Gastroesophageal sphincter (tissue), 4 donors: ENCODE measurements around the gene HDAC4. TPM values are rescaled to one million over a fixed set of nuclear protein-coding genes. Genes with fewer than 3 reads are reported as not detected.

Experiments used
- ATAC-seq: fragments of 150-250 bp; one replicate; pipeline ENCODE4 v1.9.1; 2016; ENCODE audit warnings: mild to moderate bottlenecking, moderate library complexity
- H3K27ac ChIP-seq, 4 donors: fragments of 200-600 bp; sonication (generic) in 3 of 4; 1 replicate in 3 of 4; 2 replicates in 1 of 4; pipeline ENCODE4 v1.5.1; 2016 to 2019
- H3K27me3 ChIP-seq: fragments of 200-600 bp; sonication (generic); one replicate; pipeline ENCODE4 v1.5.1; 2019
- H3K36me3 ChIP-seq, 2 donors: fragments of 200-600 bp; sonication (generic); one replicate each; pipeline ENCODE4 v1.5.1; 2019; ENCODE audit warnings: control low read depth in 1 of 2
- H3K4me1 ChIP-seq, 3 donors: fragments of 200-600 bp; sonication (generic); 1 replicate in 2 of 3; 2 replicates in 1 of 3; pipeline ENCODE4 v1.5.1; 2016 to 2019; ENCODE audit warnings: control low read depth in 2 of 3
- H3K4me3 ChIP-seq, 2 donors: fragments of 200-600 bp; sonication (generic); one replicate each; pipeline ENCODE4 v1.5.1; 2019; ENCODE audit warnings: mild to moderate bottlenecking in 1 of 2, moderate library complexity in 1 of 2
- H3K9me3 ChIP-seq, 3 donors: fragments of 200-600 bp; sonication (generic); one replicate each; pipeline ENCODE4 v1.5.1; 2017 to 2019; ENCODE audit warnings: control low read depth in 2 of 3
- EP300 ChIP-seq: sonication (generic); formaldehyde crosslinking; IDR thresholded peaks from one replicate; pipeline ENCODE4 v1.6.1; 2017; ENCODE audit warnings: antibody characterized with exemption, mild to moderate bottlenecking
- POLR2A ChIP-seq, 2 donors: fragments of 450-650 bp; IDR thresholded peaks; one replicate each; pipeline ENCODE4 v1.6.1; 2017; ENCODE audit warnings: antibody characterized with exemption in 2 of 2, mild to moderate bottlenecking in 2 of 2, moderate library complexity in 1 of 2
- POLR2AphosphoS5 ChIP-seq: sonication (generic); formaldehyde crosslinking; IDR thresholded peaks from one replicate; pipeline ENCODE4 v1.6.1; 2017; ENCODE audit warnings: antibody characterized with exemption
- WGBS, 2 donors: methylation state at CpG; one replicate each; pipeline ENCODE4 v1.1.5; 2018; ENCODE audit warnings: low coverage in 1 of 2; 5-methylcytosine and 5-hydroxymethylcytosine counted together
- total RNA-seq, 4 donors: library from RNA; depleted of rRNA; stranded (reverse); fragments of >200 nt; gene quantifications; one replicate each; pipeline ENCODE4 v1.1.0, GENCODE V29; 2016
- TF ChIP-seq, protein P1 (sequence below), 4 experiments: fragments of 200-600 bp in 2 of 4; fragments of 450-650 bp in 2 of 4; sonication (generic) in 1 of 4; IDR thresholded peaks; one replicate each; pipeline ENCODE4 v1.5.1; 2017 to 2019; ENCODE audit warnings: antibody characterized with exemption in 4 of 4, mild to moderate bottlenecking in 2 of 4, moderate library complexity in 2 of 4

Gene HDAC4
- total RNA-seq, 4 donors from 2014 or later = 41.3 to 104 (median 85.8) TPM

DNA sequence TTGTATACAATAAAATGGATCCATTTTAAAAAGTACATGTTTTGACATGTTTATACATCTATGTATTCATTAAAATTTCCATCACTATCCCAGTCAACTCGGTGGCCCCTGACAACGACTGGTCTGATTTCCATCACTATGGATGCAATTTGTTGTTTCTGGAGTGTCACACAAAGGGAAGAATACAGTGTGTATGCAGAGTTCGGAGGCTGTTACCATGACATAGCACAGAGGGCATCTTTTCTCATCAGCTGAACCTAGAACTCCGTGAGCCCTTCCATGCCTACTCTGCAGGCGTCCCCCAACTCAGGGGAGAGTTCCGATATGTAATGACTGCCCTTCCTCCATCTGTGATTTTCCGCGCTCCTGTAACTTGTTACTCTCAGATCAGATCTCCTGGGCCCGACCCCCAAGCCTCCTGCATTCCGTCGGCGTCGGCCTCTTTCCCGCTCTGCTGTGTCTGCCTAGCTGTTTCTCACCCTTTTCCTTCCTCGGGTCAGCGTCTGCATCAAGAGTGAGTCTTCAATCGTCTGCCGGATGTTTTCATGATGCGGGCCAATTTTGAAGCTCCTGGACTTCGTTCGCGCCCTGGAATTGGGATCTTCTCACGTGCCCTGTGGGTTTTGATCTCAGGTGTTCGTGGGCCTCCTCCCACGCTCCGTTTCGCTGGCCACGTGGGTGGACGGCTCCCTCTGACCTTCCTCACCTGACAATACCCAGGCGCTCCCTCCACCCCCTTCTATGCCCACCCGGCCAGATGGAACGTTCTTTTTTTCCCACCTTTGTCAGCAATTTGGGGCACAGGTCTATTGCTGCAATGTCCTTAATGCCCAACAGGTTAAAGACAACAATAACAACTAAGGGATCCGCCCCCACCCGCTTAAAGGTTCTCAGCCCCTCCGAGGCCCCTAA lies 391.9 kb downstream of the HDAC4 start:
- no peak for ATAC-seq
- Histone ChIP-seq H3K9me3 (peaks cover 0 to 4% (median 0%) of the 10 kb centered on the region in 3 donors), H3K4me1 (peaks cover 0 to 4% (median 0%) of the 10 kb centered on the region in 3 donors), H3K27ac (no peak overlapping the region), H3K27me3 (peaks cover 35% of the 10 kb centered on the region), H3K36me3 (no peaks in the 10 kb centered on the region), H3K4me3 (no peak overlapping the region)
- TF ChIP-seq POLR2A (IDR thresholded peaks at IDR 0.05) = no peak
- TF ChIP-seq, protein P1, sequence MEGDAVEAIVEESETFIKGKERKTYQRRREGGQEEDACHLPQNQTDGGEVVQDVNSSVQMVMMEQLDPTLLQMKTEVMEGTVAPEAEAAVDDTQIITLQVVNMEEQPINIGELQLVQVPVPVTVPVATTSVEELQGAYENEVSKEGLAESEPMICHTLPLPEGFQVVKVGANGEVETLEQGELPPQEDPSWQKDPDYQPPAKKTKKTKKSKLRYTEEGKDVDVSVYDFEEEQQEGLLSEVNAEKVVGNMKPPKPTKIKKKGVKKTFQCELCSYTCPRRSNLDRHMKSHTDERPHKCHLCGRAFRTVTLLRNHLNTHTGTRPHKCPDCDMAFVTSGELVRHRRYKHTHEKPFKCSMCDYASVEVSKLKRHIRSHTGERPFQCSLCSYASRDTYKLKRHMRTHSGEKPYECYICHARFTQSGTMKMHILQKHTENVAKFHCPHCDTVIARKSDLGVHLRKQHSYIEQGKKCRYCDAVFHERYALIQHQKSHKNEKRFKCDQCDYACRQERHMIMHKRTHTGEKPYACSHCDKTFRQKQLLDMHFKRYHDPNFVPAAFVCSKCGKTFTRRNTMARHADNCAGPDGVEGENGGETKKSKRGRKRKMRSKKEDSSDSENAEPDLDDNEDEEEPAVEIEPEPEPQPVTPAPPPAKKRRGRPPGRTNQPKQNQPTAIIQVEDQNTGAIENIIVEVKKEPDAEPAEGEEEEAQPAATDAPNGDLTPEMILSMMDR (IDR thresholded peaks at IDR 0.05) = no peak
- no peak for TF ChIP-seq EP300
- no peak for TF ChIP-seq POLR2AphosphoS5
- WGBS, 2 donors = 52 to 82% methylated on average over 5 to 31 of the region's 35 CpGs

DNA sequence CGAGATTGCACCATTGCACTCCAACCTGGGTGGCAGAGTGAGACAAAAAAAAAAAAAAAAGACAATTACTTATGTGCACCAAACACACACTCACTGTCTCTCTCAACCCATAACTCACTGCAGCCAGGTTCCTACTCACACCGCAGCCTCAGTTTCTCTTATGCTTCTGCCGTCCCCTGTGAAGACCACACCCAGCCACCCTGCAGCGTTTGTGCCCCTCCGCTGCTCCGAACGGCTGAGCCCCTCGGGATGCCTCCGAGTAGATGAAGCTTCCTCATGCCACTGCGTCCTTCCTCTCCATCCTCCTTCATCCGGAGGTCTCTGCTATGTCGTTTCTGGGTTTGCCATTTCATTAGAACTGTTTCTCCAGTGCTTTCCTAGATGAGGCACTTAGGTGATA lies 392.8 kb downstream of the HDAC4 start:
- Histone ChIP-seq H3K36me3 (no peaks in the 10 kb centered on the region), H3K9me3 (peaks cover 0 to 4% (median 0%) of the 10 kb centered on the region in 3 donors), H3K4me1 (peaks cover 0 to 13% (median 2%) of the 10 kb centered on the region in 3 donors), H3K27me3 (peaks cover 35% of the 10 kb centered on the region), H3K27ac (no peak overlapping the region), H3K4me3 (no peak overlapping the region)
- 81 to 88% methylated on average over 8 to 12 of the region's 12 CpGs for WGBS, 2 donors
- no peak for ATAC-seq
- TF ChIP-seq EP300 (no peak), POLR2AphosphoS5 (no peak), POLR2A (IDR thresholded peaks at IDR 0.05) (no peak)
- TF ChIP-seq, protein P1 (IDR thresholded peaks at IDR 0.05) = no peak

- peaks cover 28% of the 10 kb centered on the region for H3K27me3 ChIP-seq
- H3K4me1 ChIP-seq = peaks cover 0 to 20% (median 3%) of the 10 kb centered on the region in 3 donors
- H3K36me3 ChIP-seq = no peaks in the 10 kb centered on the region
- H3K27ac ChIP-seq = no peak overlapping the region
- TF ChIP-seq, protein P1 (IDR thresholded peaks at IDR 0.05) = no peak
- TF ChIP-seq POLR2AphosphoS5 (no peak), POLR2A (IDR thresholded peaks at IDR 0.05) (no peak), EP300 (no peak)
- ATAC-seq = no peak
- H3K4me3 ChIP-seq = no peak overlapping the region
- peaks cover 0 to 6% (median 0%) of the 10 kb centered on the region in 3 donors for H3K9me3 ChIP-seq
- WGBS, 2 donors = 50 to 75% methylated on average over 4 to 6 of the region's 10 CpGs
Observed at GRCh38 chr2:239006622-239007285, 394.1 kb downstream of the HDAC4 start.

DNA sequence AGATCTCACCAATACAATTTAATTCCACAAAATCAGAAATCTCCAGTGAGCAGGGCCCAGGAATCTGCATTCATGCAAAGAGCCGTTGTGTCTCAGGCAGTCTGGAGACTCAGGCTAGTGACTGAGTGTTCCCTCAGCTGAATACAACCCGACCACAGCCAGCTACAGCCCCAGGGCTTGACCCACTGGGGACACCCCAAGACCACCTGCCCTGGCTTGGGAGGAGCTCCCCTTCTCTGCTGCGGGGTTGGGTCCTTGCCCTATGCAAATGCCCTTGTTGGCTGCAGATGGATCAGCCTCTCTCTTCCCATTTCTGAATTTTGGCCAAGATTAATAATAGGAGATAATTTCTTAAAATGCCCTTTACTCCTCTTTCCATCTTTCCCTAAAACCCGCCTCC lies 395.2 kb downstream of the HDAC4 start:
- H3K4me1 ChIP-seq = peaks cover 0 to 20% (median 3%) of the 10 kb centered on the region in 3 donors
- H3K27me3 ChIP-seq = peaks cover 23% of the 10 kb centered on the region
- WGBS, 2 donors = 75 to 100% methylated on average over 1 to 2 of the region's 4 CpGs
- no peak for ATAC-seq
- TF ChIP-seq POLR2A (IDR thresholded peaks at IDR 0.05) (no peak), POLR2AphosphoS5 (no peak), EP300 (no peak)
- TF ChIP-seq, protein P1 (IDR thresholded peaks at IDR 0.05) = no peak
- H3K27ac ChIP-seq = no peak overlapping the region
- no peaks in the 10 kb centered on the region for H3K36me3 ChIP-seq
- peaks cover 0 to 18% (median 0%) of the 10 kb centered on the region in 3 donors for H3K9me3 ChIP-seq
- no peak overlapping the region for H3K4me3 ChIP-seq
